ENCODE data around the gene AUTS2. TPM values are rescaled to one million over a fixed set of nuclear protein-coding genes. Genes with fewer than 3 reads are reported as not detected.

AUTS2 gene
- total RNA-seq, 1 experiment from 2014 or later = 2.5 TPM

- POLR2A ChIA-PET = no interaction called here
- Histone ChIP-seq H3K27ac (ENCODE audit: low read length) (no peak overlapping the region), H3K4me3 (ENCODE audit: low read depth in 2 of 2, low read length in 2 of 2) (no peak overlapping the region), H3K27me3 (ENCODE audit: control insufficient read depth, insufficient read depth, low read length) (no peaks in the 10 kb centered on the region; the same call in 1 of the 2 replicates), H3K9me3 (ENCODE audit: control insufficient read depth, insufficient read depth, low read depth, low read length) (no peaks in the 10 kb centered on the region), H3K4me1 (ENCODE audit: control insufficient read depth, insufficient read depth, low read length) (no peaks in the 10 kb centered on the region), H3K36me3 (ENCODE audit: control insufficient read depth, insufficient read depth, low read length) (no peaks in the 10 kb centered on the region)
- in situ Hi-C loops (cut with HindIII; ENCODE audit: low pct_unique_long_range_greater_than_20kb, low sequenced_read_pairs) (no loop called here), intact Hi-C loops (cut with micrococcal nuclease; ENCODE audit: unreplicated experiment) (no loop called here)
- no TSS peak for BruUV-seq (replicated peaks)
- DNase-seq (ENCODE audit: low read depth, low spot score) = no peak
- CTCF ChIA-PET = no interaction called here
- no peak for ATAC-seq
- no peak for TF ChIP-seq REST (IDR thresholded peaks at IDR 0.05; ENCODE audit: insufficient read depth in 1 of 2, low read depth in 2 of 2, low read length in 1 of 2)
- TF ChIP-seq CTCF (IDR thresholded peaks at IDR 0.05) = no peak
Observed at GRCh38 chr7:69696054-69696591, 97.8 kb downstream of the AUTS2 start.

- H3K36me3 ChIP-seq (ENCODE audit: control insufficient read depth, insufficient read depth, low read length) = no peaks in the 10 kb centered on the region
- H3K4me1 ChIP-seq (ENCODE audit: control insufficient read depth, insufficient read depth, low read length) = no peaks in the 10 kb centered on the region
- in situ Hi-C loops (cut with HindIII; ENCODE audit: low pct_unique_long_range_greater_than_20kb, low sequenced_read_pairs) (no loop called here), intact Hi-C loops (cut with micrococcal nuclease; ENCODE audit: unreplicated experiment) (no loop called here)
- H3K27ac ChIP-seq (ENCODE audit: low read length) = no peak overlapping the region
- POLR2A ChIA-PET = no interaction called here
- BruUV-seq (replicated peaks) = no TSS peak
- DNase-seq (ENCODE audit: low read depth, low spot score) (no peak), ATAC-seq (no peak)
- no peaks in the 10 kb centered on the region for H3K9me3 ChIP-seq (ENCODE audit: control insufficient read depth, insufficient read depth, low read depth, low read length)
- no peaks in the 10 kb centered on the region; the same call in 1 of the 2 replicates for H3K27me3 ChIP-seq (ENCODE audit: control insufficient read depth, insufficient read depth, low read length)
- CTCF ChIA-PET = no interaction called here
- H3K4me3 ChIP-seq (ENCODE audit: low read depth in 2 of 2, low read length in 2 of 2) = no peak overlapping the region
- TF ChIP-seq REST (IDR thresholded peaks at IDR 0.05; ENCODE audit: insufficient read depth in 1 of 2, low read depth in 2 of 2, low read length in 1 of 2) = no peak
Observed at GRCh38 chr7:69696686-69697685, 98.7 kb downstream of the AUTS2 start.

Data from Panc1 (cell line).